HFFc6 (cell line): ENCODE results near the gene SLC52A1. TPM values are rescaled to one million over a fixed set of nuclear protein-coding genes. Genes with fewer than 3 reads are reported as not detected.
A peak's percentile ranks its signal among the peaks of the same experiment; 100 is the strongest.

Source experiments
- DNase-seq: peaks from one replicate; pipeline ENCODE4 v3.0.0-alpha.2; 2018
- H3K27ac Mint-ChIP-seq: 2 replicates; pipeline ENCODE4 v1.8.0; 2020; ENCODE audit warnings: mild to moderate bottlenecking, mixed read lengths
- H3K27me3 Mint-ChIP-seq: 2 replicates; pipeline ENCODE4 v1.8.0; 2021; ENCODE audit warnings: mild to moderate bottlenecking, moderate library complexity, mixed read lengths; ENCODE audit not compliant: insufficient read depth
- H3K36me3 Mint-ChIP-seq: 2 replicates; pipeline ENCODE4 v1.8.0; 2021; ENCODE audit warnings: low read depth, mixed read lengths
- H3K4me1 Mint-ChIP-seq: 2 replicates; pipeline ENCODE4 v1.8.0; 2020; ENCODE audit warnings: low read depth, mixed read lengths
- H3K4me3 Mint-ChIP-seq: 2 replicates; pipeline ENCODE4 v1.8.0; 2020; ENCODE audit warnings: mild to moderate bottlenecking, moderate library complexity, mixed read lengths
- H3K9me3 Mint-ChIP-seq: 2 replicates; pipeline ENCODE4 v1.8.0; 2020; ENCODE audit warnings: mild to moderate bottlenecking, mixed read lengths
- total RNA-seq, 6 experiments: library from RNA; stranded (reverse); fragmentation: NEBNext Ultra II Directional; extraction: Animal tissue kit (Norgen Biotek cat#: 25700); gene quantifications; 2 replicates in 1 of 6; 3 replicates in 5 of 6; pipeline ENCODE4 v1.2.3, GENCODE V29; 2021
- TF ChIP-seq, protein P1 (sequence below): fragments of 200-600 bp; sonication (generic); IDR thresholded peaks from 2 replicates; pipeline ENCODE4 v1.5.0; 2021; ENCODE audit warnings: antibody characterized with exemption, mild to moderate bottlenecking

The SLC52A1 gene
- total RNA-seq, 6 experiments from 2014 or later: 0.12 TPM; not detected in 5

DNA sequence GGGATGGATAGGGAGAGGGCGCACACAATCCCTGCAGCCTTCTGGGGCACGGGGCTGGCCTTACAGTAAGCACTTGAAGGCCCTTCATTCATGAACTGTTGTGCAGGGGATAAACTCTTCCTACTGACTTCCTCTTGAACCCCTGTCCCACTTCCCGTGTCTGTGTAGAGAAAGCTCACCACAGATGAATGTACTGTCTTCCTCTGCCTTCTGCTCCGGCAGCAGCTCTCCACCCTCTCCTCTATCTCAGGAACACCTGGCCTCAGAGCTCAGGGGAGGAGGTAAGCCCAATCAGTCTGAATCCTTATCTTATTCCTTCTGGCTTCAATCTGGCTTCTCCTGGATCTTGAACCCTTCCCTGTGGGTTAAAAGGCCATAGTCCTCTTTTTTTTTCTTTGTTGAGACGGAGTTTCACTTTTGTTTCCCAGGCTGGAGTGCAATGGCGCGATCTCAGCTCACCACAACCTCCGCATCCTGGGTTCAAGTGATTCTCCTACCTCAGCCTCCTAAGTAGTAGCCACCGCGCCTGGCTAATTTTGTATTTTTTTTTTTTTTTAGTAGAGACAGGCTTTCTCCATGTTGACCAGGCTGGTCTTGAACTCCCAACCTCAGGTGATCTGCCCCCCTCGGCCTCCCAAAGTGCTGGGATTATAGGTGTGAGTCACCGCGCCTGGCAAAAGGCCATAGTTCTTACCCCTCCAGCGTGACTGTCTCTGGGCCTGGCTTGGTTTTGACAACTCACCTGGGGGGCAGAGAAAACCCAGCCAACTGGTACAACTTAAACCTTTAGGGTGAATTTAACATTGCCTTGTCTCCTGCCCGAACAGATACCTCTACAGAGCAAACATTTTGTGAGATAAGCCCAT is 7.2 kb upstream of the SLC52A1 start:
- H3K27me3 Mint-ChIP-seq: peaks cover 8% of the 10 kb centered on the region
- DNase-seq: no peak
- H3K36me3 Mint-ChIP-seq: no peaks in the 10 kb centered on the region
- H3K27ac Mint-ChIP-seq: no peak overlapping the region
- H3K4me3 Mint-ChIP-seq: no peak overlapping the region
- H3K9me3 Mint-ChIP-seq: no peaks in the 10 kb centered on the region
- no peaks in the 10 kb centered on the region for H3K4me1 Mint-ChIP-seq
- TF ChIP-seq, protein P1, sequence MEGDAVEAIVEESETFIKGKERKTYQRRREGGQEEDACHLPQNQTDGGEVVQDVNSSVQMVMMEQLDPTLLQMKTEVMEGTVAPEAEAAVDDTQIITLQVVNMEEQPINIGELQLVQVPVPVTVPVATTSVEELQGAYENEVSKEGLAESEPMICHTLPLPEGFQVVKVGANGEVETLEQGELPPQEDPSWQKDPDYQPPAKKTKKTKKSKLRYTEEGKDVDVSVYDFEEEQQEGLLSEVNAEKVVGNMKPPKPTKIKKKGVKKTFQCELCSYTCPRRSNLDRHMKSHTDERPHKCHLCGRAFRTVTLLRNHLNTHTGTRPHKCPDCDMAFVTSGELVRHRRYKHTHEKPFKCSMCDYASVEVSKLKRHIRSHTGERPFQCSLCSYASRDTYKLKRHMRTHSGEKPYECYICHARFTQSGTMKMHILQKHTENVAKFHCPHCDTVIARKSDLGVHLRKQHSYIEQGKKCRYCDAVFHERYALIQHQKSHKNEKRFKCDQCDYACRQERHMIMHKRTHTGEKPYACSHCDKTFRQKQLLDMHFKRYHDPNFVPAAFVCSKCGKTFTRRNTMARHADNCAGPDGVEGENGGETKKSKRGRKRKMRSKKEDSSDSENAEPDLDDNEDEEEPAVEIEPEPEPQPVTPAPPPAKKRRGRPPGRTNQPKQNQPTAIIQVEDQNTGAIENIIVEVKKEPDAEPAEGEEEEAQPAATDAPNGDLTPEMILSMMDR: no peak

DNA sequence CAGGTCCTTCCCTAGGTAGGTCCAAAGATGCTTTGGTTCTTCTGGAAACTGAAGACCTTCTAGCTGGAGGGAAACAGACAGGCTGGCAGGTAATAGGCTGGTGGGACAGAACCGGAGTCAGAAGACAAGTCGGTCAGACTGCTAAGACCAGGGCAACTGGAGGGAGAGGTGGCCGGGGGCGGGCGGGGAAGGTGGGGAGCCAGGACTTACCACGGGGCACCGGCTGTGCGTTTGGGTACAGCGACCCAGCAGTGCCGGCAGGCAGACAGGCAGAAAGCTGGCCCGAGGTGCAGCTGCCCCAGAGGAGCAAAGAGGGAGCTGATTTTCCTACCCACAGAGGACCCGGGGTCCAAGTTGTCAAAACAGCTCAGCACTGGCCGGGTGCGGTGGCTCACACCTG is 575 bp downstream of the SLC52A1 start:
- H3K27ac Mint-ChIP-seq: no peak overlapping the region
- no peaks in the 10 kb centered on the region for H3K36me3 Mint-ChIP-seq
- H3K27me3 Mint-ChIP-seq: peaks cover 13% of the 10 kb centered on the region
- DNase-seq: no peak
- no peak overlapping the region for H3K4me3 Mint-ChIP-seq
- TF ChIP-seq, protein P1: no peak
- H3K4me1 Mint-ChIP-seq: peaks cover 6% of the 10 kb centered on the region
- H3K9me3 Mint-ChIP-seq: no peaks in the 10 kb centered on the region

DNA sequence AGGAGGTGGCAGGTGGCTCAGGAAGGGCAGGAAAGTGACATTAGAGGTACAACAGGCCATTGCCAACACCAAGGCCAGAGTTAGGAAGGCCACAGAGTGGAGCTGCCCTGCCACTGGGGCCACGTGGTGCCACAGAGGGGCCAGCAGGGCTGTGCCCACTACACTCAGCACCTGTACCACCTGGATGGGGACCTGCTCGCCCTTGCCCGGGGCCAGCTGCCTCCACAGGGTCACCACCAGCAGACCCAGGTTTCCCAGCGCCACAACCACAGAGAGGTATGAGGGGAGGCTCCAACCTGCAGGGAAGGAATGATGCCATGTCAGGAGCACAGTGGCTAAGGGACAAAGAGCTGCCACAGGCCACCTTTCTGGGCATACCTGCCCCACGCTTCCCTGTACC is 1.2 kb downstream of the SLC52A1 start:
- Mint-ChIP-seq H3K27me3 (peaks cover 15% of the 10 kb centered on the region), H3K36me3 (no peaks in the 10 kb centered on the region), H3K9me3 (no peaks in the 10 kb centered on the region), H3K4me3 (no peak overlapping the region), H3K27ac (no peak overlapping the region), H3K4me1 (peaks cover 6% of the 10 kb centered on the region)
- TF ChIP-seq, protein P1: no peak
- no peak for DNase-seq

DNA sequence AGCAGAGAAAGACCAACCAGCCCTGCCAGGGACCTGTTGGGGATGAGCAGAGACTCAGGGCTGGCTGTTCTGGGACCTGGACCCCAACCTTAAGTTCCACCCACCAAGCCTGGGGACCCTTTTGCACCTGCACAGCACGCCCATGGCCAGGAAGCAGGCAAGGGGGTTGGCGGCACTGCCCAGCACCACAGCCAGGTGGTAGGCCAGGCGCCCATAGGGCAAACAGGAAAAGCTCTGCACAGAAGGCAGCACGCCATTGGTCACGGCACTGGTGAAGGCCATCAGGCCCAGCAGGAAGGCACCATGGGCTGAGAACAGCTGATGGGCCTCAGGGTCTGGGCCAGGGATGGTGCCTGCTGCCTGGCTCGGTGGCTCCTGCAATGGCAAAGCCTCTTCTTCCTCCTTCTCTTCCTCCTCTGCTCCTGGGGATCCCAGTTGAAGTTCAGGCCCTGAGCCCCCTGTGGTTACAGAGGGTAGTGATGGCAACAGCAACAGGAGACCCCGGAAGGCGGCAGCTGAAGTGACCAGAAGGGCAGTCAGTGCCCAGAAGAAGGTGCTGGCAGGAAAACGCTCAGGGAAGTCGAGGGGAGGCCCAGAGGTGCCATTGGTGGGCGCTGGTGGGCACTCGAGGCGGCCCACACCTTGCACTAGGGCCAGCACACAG is 1.7 kb downstream of the SLC52A1 start:
- Mint-ChIP-seq H3K27me3 (peaks cover 15% of the 10 kb centered on the region), H3K4me3 (no peak overlapping the region), H3K4me1 (peaks cover 6% of the 10 kb centered on the region), H3K36me3 (no peaks in the 10 kb centered on the region), H3K27ac (no peak overlapping the region), H3K9me3 (no peaks in the 10 kb centered on the region)
- TF ChIP-seq, protein P1: peak; percentile 17
- no peak for DNase-seq

DNA sequence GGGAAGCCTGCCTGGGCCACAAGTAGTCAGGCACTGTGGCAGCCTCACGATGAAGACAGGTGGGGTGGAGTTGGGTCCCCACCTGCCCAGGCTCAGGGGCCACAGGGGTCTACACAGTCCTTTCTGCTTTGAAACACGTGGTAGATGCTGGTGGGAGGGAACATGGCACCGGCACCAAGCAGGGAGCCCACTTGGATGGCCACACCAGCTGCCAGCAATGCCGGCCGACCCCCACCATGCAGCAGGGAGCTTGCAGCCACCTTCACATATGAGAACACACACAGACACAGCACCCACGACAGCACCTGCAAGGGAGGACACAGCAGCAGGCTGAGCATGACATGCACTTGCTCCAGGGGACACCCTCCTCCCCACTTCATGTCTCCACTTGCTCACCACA is 2.4 kb downstream of the SLC52A1 start:
- TF ChIP-seq, protein P1: no peak
- peaks cover 15% of the 10 kb centered on the region for H3K27me3 Mint-ChIP-seq
- no peaks in the 10 kb centered on the region for H3K9me3 Mint-ChIP-seq
- peaks cover 6% of the 10 kb centered on the region for H3K4me1 Mint-ChIP-seq
- DNase-seq: no peak
- H3K27ac Mint-ChIP-seq: no peak overlapping the region
- H3K36me3 Mint-ChIP-seq: no peaks in the 10 kb centered on the region
- no peak overlapping the region for H3K4me3 Mint-ChIP-seq
